NCI-H2081 (cell line): ENCODE data around the gene CCR8.
"Not testable (repeated sequence)": the region's sequence is repeated elsewhere in the genome, so short reads cannot be mapped to it uniquely, and the experiment has no call there.

ENCODE experiments used
- DNase-seq, 2 experiments: peaks; one replicate each; lab custom pipeline; 2025; lab: John Stamatoyannopoulos, UW

The CCR8 gene

DNA sequence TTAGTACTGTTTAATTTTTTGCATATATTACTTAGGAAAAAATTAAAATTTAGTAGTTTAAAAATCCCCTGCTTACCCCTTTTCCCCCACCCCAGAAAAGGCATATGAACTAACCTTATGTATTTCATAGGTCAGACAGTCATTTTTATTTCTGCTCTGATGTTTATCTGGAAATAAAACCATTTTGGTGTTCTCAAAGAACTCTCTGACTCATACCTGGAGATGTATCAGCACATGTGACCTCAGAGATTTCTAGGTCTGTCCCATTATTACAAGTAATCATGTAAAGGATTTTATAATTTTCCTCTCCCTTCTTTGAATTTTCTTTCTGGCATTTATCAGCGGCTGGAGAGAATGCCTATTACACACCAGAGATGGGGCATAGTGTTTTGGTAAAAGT lies 14.1 kb upstream of the CCR8 start:
- no peak for DNase-seq

DNA sequence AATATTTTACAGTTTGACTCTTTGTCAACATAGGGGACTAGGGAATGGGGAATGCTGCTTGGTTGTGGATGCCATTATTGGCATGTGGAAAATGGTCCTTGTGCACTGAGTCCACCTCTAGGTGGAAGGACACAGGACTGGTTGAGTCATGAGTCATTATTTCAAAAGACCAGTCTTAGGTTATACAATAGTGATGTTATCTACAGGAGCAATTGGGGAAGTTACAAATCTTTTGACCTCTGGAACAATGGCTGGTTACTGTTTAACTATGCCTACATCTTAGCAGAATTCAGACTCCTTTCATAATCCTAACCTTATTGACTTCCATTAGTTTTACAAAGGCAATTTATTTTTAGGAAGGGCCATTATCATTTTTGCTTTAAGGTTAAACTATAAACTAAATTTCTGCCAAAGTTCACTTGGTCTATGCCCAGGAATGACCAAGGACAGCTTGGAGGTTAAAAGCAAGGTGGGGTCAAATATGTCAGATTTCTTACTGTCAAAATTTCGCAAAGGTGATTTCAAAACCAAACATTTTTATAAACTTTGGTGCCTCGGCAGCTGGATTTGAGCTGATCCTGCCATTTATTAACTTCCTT lies 11.8 kb upstream of the CCR8 start:
- no peak for DNase-seq

DNA sequence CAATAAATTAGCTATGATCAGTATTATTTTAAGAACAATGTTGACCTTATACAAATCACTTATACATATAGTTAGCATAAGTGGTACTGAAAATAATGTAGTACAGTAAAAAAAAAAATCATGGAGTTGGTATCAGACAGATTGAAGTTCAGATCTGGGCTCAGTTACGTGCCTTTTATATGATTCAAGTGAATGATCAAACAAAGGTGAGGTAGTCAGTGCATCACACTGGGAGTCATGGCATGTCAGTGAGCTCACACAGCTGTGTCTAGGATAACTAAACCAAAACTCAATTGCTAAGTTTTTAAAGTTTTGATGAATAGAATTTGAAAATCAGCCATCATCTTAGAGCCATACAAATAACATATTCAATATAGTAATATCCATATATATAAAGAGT lies 11.2 kb upstream of the CCR8 start:
- DNase-seq, result no peak

DNA sequence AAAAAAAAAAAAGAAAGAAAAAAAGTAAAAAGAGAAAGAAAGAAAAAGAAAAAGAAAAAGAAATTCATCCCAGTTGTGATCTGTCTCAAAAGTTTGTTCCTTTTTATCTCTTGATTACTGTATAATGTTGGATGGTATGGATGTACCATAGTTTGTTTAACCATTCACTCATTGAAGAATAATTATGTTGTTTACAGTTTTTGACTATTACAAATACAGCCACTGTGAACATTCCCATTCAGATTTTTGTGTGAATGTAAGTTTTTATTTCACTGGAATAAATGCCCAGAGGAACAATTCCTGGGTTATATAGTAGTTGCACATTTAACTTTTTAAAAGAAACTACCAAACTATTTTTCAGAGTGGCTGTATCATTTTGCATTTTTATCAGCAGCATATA lies 10.3 kb upstream of the CCR8 start:
- DNase-seq, result no peak

DNA sequence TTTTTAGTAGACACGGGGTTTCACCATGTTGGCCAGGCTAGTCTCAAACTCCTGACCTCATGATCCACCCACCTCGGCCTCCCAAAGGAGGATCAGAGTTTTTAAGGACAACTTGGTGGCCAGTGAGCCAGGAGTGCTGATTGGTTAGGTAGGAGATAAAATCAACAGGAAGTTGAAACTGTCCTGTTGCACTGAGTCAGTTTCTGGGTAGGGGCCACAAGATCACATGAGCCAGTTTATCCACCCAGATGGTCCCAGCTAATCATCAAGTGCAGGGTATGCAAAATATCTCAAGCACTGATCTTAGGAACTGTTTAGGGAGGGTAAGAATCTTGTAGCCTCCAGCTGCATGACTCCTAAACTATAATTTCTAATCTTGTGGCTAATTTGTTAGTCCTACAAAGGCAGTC lies 7.9 kb upstream of the CCR8 start:
- DNase-seq, result not testable (repeated sequence)

DNA sequence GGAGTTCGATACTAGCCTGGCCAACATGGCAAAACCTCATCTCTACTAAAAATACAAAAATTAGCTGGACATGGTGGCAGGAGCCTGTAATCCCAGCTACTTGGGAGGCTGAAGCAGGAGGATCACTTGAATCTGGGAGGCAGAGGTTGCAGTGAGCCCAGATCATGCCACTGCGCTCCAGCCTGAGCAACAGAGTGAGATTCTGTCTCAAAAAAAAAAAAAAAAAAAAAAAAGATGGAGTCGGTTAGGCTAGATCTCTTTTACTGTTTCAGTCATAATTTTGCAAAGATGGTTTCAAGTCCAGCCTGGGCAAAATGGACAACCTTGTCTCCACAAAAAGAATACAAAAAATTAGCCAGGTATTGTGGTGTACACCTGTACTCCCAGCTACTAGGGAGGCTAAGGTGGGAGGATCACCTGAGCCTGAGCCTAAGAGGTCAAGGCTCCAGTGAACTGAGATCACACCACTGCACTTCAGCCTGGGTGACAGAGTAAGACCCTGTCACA lies 7.2 kb upstream of the CCR8 start:
- DNase-seq, result not testable (repeated sequence)

DNA sequence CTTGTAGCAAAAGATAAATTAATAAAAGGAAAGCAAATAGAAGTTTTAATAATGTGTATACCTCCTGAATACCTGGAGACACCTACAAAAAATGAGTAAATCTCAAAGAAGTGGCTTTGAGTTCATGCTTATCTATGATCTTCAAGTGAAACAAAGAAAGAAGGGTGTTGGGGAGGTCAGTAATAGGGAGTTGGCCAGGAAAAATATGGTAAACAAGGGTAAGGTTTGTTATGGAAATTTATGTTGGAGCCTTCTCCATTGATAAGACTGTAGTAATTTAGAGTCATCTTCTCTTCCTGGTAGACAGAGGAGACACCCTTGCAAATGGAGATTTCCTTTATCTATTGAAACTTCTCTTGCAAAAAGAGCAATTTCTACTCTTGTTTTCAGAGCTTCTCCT lies 6.6 kb upstream of the CCR8 start:
- DNase-seq, result no peak

DNA sequence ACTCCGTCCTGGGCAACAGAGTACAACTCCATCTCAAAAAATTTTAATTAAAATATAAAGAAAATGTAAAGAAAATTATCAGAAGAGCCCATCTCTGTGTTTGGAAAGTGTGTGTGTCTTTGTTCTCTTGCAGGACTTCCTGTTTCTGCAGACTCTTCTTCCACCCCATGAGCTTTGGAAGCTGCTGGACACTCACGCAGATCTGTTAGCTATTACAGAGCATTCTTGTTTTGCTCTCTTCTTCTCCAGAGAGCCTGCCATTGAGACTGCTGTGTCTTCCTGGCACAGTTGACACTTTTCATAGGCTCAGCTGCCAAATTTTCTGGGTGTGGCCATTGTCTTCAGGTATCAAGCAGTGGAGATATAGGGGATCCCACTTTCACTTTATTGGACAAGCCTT lies 6.0 kb upstream of the CCR8 start:
- DNase-seq, result no peak

DNA sequence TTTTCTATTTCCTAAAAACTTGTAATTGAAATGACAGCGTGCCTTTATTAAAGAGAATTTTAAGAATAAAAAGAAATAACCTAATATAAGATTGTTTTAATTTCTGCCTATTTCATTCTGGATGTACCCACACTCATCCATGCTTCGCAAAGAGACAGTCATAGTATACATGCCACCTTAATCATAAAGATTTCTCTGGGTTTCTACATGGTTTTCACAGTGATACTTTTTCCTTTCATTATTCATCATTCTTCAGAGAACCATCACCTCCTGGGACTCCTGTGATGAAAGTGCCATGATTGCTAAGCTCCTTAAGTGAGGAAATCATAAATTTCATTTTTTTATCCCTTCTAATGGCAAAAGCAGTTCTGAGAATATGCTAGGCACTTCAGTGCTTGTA lies 4.3 kb upstream of the CCR8 start:
- no peak for DNase-seq

DNA sequence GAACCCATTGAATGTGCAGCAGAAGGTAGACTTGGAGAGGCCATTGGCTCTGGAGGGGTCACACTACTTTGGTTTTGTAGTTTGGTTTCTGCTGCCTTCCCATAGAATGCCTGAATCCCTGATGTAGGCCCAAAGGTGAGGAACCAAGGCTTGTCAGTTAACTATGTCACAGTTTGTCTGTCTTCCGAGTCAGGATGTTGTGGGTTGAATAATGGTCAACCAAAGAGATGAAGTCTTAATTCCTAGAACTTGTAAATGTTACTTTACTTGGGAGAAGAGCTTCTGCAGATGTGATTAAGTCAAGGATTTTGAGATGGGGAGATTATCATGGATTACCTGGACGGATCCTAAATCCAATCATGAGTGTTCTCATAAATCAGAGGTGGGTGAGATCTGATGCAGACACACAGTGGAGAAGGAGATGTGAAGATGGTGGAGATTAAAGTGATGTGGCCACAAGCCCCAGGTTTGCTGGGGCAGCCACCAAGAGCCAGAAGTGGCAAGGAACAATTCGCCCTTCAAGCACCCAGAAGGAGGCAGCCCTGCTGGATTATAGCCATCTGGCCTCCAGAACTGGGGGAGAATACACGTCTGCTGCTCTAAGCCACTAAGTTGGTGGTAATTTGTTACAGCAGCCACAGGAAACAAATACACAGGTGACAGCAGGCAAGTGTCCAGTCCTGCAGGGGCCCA lies 2.3 kb upstream of the CCR8 start:
- no peak for DNase-seq

DNA sequence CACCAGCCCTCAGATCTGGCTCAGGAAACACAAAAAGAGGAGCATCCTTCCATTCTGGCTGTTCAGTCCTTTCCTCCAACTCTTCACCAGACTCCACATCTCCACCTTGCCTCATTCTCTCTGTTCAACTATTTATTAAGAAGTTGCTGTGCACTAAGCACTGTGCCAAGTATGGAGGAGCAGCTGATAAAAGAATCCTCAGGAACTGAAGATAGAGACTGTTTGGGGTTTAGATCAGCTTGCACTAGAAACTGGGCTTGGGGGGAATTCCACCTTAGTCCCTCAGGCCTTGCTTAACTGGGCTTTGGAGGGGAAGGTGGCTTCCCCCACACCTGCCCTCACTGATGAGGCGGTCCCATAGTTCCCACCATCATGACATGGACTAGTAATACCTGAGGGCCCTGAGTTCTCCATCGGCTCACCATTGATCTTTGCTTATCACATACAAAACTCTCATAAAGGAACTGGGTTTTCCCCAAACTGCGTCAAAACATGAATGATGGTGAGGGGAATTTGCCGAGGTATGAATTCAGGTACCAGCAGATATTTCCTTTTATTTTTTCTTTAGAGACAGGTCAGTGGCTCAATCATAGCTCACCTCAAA lies 1.7 kb upstream of the CCR8 start:
- no peak for DNase-seq

DNA sequence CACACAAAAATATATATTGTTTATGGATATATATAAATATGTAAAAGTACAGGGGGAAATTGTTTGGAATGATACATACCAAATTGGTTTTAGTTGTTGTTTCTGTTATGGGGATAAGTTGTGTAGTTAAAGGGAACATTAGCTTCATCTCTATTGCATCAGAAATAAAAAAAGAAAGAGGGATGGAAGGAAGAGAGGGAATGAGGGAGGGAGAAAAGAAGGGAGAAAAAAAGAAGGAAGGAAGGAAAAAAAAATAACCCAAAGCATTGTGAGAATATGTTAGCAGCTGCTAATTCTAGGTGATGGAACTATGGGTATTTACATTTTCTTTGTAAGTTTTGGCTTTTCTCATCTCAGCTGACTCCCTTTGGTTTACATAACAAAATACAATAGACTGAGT lies 1.3 kb downstream of the CCR8 start:
- no peak for DNase-seq

DNA sequence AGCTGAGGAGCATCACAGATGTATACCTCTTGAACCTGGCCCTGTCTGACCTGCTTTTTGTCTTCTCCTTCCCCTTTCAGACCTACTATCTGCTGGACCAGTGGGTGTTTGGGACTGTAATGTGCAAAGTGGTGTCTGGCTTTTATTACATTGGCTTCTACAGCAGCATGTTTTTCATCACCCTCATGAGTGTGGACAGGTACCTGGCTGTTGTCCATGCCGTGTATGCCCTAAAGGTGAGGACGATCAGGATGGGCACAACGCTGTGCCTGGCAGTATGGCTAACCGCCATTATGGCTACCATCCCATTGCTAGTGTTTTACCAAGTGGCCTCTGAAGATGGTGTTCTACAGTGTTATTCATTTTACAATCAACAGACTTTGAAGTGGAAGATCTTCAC lies 3.0 kb downstream of the CCR8 start:
- no peak for DNase-seq

DNA sequence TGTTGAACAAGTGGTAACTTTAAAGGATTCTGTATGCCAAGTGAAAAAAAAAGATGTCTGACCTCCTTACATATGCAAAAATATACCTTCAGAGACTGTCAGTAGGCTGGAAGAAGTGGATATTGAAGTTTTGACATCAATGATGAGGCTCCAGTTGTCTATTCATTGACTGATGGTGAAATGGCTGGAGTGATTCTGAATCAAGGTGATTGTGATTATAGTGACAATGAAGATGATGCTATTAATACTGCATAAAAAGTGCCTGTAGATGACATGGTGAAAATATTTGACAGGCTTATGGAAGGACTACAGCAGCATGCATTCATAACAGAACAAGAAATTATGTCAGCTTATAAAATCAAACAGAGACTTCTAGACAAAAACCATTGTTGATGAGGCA lies 4.1 kb downstream of the CCR8 start:
- no peak for DNase-seq

DNA sequence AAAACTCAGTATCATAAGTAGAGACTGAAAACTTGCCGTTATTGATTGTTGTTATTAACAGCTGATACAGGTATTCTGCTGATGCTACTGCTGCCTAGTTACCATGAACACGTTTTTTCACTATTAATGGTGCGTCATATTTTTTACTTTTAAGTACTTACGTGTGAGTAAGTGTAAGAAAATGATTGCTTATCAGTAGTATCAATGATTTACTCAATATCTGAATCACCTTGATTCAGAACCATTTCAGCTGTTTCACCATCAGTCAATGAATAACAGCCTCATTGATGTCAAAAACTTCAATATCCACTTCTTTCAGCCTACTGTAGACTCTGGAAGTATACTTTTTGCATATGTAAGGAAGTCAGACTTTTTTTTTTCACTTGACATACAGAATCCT lies 4.7 kb downstream of the CCR8 start:
- DNase-seq, result no peak

DNA sequence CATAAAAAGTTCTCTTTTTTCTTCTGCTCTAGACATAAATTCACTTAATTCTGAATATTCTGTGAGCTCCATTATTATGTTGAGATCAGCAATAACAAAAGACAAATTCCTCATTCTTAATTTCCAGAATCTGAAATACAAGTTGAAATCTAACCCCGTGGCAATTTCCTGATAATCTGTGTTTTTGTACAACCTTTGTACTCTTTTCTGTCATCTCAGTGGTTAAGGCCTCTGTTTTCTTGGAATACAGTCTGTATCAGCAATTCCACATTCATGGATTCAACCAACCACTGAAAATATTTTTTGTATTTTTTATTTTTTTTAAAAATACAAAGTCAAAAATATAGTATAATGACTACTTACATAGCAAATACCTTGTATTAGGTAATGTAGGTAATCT lies 8.7 kb downstream of the CCR8 start:
- DNase-seq, result no peak

DNA sequence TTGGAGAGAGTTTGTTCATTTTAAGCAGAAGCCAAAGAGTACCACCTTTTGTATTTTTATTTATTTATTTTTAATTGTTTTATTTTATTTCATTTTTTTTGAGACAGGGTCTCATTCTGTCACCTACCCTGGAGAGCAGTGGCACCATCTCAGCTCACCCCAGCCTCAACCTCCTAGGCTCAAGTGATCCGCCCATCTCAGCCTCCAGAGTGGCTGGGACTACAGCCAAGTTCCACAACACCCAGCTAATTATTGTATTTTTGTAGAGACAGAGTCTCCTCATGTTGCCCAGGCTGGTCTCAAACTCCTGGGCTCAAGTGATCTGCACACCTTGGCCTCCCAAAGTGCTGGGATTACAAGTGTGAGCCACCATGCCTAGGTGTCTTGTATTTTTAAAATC lies 9.6 kb downstream of the CCR8 start:
- DNase-seq, result no peak

DNA sequence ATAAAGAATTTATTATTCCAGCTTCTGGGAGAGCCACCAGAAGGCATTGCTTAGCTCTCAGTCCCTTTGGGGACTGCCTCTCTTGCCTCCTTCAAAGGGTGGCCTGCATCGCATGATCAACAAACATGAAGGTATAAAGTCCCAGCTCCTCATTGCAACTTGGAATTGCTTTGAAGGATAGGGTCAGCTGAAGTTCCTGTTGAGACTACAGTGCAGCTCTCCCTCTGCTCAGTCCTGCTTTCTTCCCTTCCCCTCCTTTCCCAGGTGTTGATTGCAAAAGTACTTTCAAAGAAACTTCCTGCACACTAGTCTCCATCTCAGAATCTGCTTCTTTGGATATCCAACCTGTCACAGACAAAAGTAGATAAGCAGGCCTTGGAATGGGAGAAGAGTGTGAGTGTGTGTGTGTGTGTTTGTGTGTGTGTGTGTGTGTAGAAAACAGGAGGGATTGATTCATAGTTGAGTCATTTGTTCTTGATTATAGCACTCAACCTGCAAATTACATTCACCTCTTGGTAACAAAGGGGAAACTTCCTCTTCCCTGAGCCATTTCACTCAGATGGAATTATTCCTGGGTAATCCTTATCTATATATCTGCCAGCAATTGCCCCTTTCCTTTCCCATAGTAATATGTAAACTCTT lies 13.7 kb downstream of the CCR8 start:
- DNase-seq, result no peak

DNA sequence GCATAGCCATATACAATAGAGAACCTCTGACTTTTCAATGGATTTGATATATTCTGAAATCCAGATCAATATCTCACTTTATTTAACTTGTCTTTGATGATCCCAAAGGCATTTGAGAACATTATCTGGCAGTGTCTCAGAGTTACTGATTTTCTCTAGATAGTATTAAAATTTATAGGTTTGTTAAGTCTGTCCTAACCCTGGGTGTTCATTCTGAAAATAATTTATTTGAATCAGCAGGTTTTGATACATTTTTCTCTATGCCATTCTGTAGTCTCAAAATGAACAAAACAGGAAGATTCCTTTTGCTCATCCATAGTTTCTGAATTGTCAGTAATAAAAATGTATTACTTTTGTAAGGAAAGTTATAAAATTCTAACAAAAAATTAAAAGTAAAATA lies 14.3 kb downstream of the CCR8 start:
- no peak for DNase-seq

DNA sequence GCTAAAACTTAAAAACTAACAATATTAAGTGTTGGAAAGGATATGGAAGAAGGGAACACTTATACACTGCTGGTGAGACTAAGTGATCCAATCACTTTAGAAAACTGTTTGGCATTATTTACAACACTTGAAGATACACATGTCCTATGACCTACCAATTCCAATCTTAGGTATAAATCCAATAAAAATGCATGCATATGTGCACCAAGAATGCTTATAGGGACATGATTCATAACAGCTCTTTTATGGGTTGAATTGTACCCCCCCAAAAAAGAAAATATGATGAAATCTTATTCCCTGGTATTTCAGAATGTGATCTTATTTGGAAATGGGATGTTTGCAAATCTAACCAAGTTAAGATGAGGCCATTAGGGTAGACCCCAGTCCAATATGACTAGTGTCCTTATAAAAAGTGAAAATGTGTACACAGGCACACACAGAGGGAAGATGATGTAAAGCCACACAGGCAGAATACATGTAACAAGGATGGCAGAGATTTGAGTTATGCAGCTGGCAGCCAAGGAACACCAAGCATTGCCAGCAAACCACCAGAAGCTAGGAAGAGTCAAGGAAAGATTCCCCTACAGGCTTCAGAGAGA lies 15.3 kb downstream of the CCR8 start:
- no peak for DNase-seq

DNA sequence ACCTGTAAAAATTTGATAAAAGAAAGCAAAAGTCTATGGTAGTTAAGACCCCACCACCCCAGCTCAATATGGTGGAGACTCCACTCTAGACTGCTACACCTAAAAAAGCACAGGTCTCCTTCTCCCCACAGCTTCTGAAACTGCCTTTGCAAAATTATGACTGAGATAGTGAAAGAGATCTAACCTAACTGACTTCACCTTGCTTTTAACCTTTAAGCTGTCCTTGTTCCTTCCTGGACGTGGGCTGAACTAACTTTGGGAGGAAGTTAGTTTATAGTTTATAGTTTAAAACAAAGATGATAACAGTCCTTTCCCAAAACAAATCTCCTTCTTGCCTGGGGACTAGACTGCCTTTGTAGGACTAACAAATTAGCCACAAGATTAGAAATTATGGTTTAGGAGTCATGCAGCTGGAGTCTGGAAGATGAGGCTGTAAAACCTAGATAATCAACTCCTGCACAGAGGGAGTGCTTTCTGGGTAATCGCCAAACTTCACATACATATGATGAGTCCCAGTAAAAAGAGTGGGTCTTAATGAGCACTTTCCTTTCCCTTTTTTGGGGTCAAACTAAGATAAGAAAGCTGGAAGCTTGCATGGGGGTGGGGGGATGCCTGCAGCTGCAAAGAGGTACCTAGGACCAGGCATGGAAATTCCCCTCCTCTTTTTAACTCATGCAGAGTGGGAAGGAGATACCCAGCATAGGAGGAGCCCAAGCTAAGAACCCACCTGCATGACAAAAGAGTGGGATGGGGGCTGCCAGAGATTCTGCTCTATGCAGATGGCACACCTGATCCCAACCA lies 17.5 kb downstream of the CCR8 start:
- DNase-seq, result no peak

DNA sequence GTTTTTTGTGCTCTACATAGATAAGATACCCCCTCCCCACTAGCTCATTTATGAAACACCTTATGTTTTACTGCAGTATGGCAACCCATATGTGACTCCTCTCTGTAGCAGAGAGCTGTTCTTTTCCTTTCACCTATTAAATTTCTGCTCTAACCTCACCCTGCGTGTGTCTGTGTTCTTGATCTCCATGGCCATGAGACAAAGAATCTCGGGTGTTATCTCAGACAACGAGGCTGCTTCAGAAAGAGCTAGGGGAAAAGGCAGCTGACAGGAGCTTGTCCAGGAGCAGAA lies 18.0 kb downstream of the CCR8 start:
- DNase-seq, result no peak
